ENCODE results near the gene RILPL1.
"Not testable (repeated sequence)": the region's sequence is repeated elsewhere in the genome, so short reads cannot be mapped to it uniquely, and the experiment has no call there.

The RILPL1 gene

GRCh38 chr12:123457980-123458779 lies 75.3 kb downstream of the RILPL1 start, which contains the start of gene SNRNP35:
SNRNP35 (plus strand) TSS chr12:123458139; CDS start chr12:123465541, 7,402 bp downstream.
- peak; percentile 90 for DNase-seq

- DNase-seq, result no peak
Observed at GRCh38 chr12:123453165-123453564, 80.4 kb downstream of the RILPL1 start.

GRCh38 chr12:123452276-123452550 lies 81.3 kb downstream of the RILPL1 start:
- not testable (repeated sequence) for DNase-seq

- no peak for DNase-seq
Observed at GRCh38 chr12:123450636-123451035, 82.9 kb downstream of the RILPL1 start.

- no peak for DNase-seq
Observed at GRCh38 chr12:123449856-123450255, 83.7 kb downstream of the RILPL1 start.

GRCh38 chr12:123449249-123449733 lies 84.2 kb downstream of the RILPL1 start:
- DNase-seq, result no peak

- no peak for DNase-seq
Observed at GRCh38 chr12:123446333-123446713, 87.2 kb downstream of the RILPL1 start.

- DNase-seq, result no peak
Observed at GRCh38 chr12:123445388-123446332, 87.9 kb downstream of the RILPL1 start.

- DNase-seq, result no peak
Observed at GRCh38 chr12:123444092-123445026, 89.2 kb downstream of the RILPL1 start.

GRCh38 chr12:123442774-123443173 lies 90.7 kb downstream of the RILPL1 start:
- no peak for DNase-seq

GRCh38 chr12:123441523-123442164 lies 91.9 kb downstream of the RILPL1 start:
- no peak for DNase-seq

GRCh38 chr12:123436017-123436964 lies 97.2 kb downstream of the RILPL1 start, which contains the start of gene RILPL2:
RILPL2 (minus strand) TSS chr12:123436684; CDS start chr12:123436420, 264 bp downstream.
- peak; percentile 86 for DNase-seq

GRCh38 chr12:123435636-123436016 lies 97.9 kb downstream of the RILPL1 start:
- no peak for DNase-seq

GRCh38 chr12:123433615-123434014 lies 99.9 kb downstream of the RILPL1 start:
- peak; percentile 50 for DNase-seq

- peak; percentile 74 for DNase-seq
Observed at GRCh38 chr12:123431951-123432817, 101.3 kb downstream of the RILPL1 start.

- not testable (repeated sequence) for DNase-seq
Observed at GRCh38 chr12:123429101-123429500, 104.4 kb downstream of the RILPL1 start.

GRCh38 chr12:123428591-123428990 lies 104.9 kb downstream of the RILPL1 start:
- DNase-seq, result no peak

GRCh38 chr12:123427036-123427769 lies 106.3 kb downstream of the RILPL1 start:
- no peak for DNase-seq

- DNase-seq, result no peak
Observed at GRCh38 chr12:123421314-123421713, 112.2 kb downstream of the RILPL1 start.
